ENCODE data around the gene MTURN.
"Not testable (repeated sequence)": the region's sequence is repeated elsewhere in the genome, so short reads cannot be mapped to it uniquely, and the experiment has no call there.

Gene MTURN

DNA sequence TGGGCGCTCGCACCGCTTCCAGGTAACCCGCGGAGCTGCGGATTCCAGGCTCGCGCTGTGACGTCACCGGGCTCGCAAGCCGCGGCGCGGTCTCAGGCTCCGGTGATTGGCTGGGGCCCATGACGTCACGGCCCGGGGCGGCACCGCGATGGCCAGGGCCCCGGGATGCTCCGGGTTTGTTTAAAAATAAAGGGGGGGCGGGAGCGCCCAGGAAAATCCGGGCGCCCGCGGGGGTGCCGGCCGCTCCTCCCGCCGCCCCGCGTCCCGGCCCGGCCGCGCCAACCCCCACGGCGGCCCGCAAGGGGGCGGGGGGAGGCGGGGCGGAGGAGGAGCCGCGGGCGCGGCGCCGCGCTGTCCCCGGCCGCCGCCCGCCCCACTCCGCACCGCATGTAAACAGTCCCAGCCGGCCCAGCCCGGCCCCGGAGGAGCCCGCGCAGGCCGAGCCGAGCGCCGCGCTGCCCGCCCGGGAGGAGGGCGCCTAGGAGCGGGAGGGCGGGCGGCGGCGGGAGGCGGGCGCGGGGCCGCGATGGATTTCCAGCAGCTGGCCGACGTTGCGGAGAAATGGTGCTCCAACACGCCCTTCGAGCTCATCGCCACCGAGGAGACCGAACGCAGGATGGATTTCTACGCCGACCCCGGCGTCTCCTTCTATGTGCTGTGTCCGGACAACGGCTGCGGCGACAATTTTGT is at the start of gene MTURN:
MTURN (plus strand) TSS at position 376 of the 690 bp plus-strand sequence; CDS start at position 527, 151 bp downstream.
- FAIRE-seq: peak; percentile 11

DNA sequence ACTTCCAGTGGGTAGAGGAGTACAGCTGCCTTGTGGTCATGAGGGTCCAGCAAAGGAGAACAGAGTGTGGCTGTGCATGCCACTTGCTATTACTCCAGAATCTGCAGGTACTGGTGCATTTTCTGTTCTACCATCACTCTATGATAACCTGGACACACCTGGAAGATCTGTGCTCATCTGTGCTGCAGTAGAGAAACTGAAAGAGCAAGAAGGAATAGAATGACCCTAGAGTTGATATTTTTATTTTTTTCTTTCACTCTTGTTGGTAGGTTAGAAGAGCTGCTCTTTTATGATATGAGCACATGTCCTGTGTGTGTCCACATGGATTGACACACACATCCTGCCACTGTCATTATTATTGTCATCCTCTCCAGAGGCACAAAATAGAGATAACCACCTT is 48.3 kb upstream of the MTURN start:
- no peak for FAIRE-seq

DNA sequence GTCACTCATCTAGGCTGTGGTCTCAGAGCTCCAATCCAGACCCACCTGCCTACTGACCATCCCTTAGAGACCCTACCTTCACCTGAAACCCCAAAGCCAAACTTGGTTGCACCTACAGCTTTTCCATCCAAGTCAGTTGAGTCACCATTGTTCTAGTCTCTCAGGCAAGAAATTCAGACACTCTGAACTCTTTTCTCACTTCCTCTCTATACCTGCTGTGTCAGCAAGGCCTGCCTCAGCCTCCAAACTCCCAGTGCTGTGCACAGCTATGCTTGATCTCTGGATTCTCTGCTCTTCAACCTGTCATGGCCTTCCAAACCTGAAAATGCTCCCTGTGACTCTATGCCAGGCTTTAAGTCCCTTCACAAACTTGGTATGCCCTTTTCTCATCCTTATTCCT is 47.4 kb upstream of the MTURN start:
- FAIRE-seq: no peak

DNA sequence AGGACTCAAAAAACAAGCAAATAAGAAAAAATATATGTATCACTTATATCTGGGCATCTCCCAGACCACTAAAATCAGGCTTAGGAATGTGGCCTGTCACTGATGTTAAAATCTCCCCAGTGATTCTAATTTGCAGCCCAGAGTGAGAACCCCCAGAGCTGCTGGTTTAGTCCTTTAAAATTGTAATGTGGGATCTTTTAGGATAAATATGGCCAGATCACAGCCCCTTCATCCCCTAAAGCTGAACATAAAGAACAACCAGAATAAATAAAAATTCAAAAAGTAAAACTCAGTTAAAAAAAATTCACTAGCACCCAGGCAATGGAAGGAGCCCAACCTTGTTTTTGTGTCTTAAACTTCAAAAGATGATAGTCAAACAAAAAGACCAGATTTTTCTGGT is 46.4 kb upstream of the MTURN start:
- FAIRE-seq: no peak

GRCh38 chr7:30090111-30090510 is 44.7 kb upstream of the MTURN start:
- no peak for FAIRE-seq

GRCh38 chr7:30091491-30091912 is 43.3 kb upstream of the MTURN start:
- no peak for FAIRE-seq

DNA sequence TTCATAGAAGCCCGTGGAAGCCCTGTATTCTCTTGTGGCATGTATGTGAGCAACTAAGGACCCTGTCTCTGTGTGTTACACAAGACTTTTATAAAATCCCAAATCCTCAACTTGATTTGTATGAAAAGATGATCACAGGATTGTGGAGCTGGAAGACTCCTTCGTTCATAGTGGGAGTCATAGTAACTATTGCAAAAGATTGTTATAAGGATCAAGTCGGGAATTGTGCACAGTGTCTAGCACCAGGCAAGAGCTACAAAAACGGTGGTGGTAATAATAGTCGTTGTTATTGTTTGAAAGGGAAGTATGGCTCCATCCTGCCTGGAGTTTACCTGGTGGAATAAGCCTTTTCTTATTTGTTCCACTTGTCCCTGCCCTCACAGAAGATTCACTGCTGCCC is 42.8 kb upstream of the MTURN start:
- FAIRE-seq: no peak

GRCh38 chr7:30093420-30093952 is 41.3 kb upstream of the MTURN start:
- no peak for FAIRE-seq

GRCh38 chr7:30098599-30098998 is 36.2 kb upstream of the MTURN start:
- not testable (repeated sequence) for FAIRE-seq

- FAIRE-seq: no peak
Measured at GRCh38 chr7:30102281-30102680, 32.5 kb upstream of the MTURN start.

GRCh38 chr7:30104157-30104556 is 30.6 kb upstream of the MTURN start:
- no peak for FAIRE-seq

DNA sequence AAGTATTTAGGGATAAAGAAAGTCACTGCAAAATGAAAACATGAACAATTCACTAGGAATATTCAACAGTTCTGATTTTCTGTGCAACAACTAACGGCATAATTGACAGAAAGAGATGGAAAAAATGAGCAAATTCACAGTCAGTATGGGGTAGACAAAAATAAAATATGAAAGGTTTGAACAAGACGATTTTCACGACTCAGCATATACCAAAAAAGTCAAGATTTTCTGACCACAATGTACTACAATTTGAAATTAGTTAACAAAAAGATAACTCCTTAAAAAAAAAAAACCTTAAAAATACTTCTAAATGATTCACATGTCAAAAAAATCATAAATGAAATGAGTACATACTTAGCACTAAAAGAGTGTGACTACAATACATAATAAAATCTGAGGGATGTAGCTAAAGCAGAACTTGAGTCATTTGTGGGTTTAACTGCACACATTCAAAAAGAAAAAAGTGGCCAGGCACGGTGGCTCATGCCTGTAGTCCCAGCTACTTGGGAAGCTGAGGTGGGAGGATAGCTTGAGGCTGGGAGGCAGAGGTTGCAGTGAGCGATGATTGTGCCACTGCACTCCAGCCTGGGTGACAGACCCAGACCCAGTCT is 22.6 kb upstream of the MTURN start:
- peak; percentile 71 for FAIRE-seq

DNA sequence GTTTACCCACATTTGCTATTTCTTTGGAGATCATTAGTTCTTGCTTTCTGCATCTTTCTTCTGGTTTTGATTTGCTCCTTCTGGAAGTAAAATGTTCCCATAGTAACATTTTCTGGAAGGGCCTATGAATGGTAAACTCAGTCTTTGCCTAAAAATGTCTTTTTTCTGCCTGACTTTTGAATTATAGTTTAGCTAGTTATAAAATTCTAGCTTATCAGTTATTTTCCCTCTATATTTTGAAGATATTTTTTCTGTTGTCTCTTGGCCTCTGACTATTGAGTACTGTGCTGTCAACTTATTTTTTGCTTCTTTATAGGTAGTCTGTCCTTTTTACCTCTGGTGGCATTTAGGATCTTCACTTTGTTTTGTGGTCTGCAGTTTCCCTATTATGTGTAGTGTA is 21.6 kb upstream of the MTURN start:
- no peak for FAIRE-seq

DNA sequence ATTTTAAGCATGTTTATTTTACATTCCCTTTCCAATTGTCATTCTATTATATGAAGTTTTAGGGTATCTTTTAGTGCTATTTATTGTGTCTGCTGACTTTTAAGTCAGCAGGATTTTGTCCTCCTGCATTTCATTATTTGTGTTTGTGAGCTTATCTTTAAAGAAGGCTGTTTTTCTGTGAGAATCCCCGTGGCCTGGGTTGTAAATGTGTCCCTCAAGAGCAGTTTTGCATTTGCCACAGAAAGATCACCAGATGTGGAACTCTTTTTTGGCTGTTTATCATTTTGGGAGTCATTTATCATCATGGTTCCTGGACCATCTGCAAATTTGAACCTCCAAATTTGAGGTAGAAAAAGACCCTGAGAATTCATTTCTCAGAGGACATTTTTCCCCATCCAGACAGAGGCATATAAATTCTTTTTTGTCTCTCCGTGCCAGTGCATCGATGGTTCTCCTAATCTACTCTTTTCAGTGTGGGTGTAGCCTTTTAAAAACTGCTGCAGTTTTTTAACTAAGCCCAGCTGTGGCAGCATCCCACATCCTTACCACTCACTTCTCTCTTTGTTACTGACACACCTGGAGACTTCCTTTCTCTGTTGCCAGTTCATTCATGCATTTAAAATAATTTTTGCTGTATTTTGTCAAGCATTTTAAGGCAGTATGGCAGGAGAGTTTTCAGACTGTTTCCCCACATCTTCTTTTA is 20.1 kb upstream of the MTURN start:
- FAIRE-seq: no peak

- no peak for FAIRE-seq
Measured at GRCh38 chr7:30115709-30116297, 19.0 kb upstream of the MTURN start.

GRCh38 chr7:30116771-30117170 is 18.0 kb upstream of the MTURN start:
- FAIRE-seq: no peak

GRCh38 chr7:30117896-30118295 is 16.9 kb upstream of the MTURN start:
- FAIRE-seq: no peak

- FAIRE-seq: peak; percentile 21
Measured at GRCh38 chr7:30119890-30120577, 14.8 kb upstream of the MTURN start.

DNA sequence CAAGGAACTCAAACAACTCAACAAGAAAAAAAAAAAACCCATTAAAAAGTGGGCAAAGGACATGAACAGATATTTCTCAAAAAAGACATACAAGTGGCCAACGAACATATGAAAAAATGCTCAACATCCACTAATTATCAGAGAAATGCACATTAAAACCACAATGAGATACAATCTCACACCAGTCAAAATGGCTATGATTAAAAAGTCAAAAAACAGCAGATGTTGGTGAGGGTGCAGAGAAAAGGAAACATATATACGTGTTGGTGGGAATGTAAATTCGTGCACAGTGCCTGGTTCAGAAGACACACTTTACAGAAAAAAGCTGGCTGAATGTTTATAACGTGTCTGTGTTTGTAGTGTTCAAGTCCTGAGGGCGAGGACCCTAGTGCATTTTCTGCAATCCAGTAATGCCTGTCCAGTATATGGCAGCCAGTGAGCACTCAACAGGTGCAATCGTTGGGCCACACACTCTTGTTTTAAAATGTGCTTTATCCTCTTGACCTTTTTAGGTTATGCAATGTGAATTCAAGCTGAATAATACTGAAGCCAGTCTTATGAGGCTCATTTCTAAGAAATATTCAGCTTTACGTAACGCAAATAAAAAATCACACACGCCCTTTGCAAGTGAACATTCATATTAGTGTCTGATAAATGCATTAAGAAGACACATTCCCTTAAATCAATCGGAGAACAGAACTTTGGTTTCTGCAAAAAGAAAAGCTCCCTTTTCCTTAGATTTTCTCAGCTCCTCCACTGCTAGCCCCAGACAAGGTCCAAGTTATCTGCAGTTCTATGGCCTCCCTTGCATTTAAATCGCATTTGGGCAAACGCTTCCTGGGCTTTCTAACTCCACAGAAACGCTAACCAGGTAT is 813 bp upstream of the MTURN start:
- FAIRE-seq: no peak

DNA sequence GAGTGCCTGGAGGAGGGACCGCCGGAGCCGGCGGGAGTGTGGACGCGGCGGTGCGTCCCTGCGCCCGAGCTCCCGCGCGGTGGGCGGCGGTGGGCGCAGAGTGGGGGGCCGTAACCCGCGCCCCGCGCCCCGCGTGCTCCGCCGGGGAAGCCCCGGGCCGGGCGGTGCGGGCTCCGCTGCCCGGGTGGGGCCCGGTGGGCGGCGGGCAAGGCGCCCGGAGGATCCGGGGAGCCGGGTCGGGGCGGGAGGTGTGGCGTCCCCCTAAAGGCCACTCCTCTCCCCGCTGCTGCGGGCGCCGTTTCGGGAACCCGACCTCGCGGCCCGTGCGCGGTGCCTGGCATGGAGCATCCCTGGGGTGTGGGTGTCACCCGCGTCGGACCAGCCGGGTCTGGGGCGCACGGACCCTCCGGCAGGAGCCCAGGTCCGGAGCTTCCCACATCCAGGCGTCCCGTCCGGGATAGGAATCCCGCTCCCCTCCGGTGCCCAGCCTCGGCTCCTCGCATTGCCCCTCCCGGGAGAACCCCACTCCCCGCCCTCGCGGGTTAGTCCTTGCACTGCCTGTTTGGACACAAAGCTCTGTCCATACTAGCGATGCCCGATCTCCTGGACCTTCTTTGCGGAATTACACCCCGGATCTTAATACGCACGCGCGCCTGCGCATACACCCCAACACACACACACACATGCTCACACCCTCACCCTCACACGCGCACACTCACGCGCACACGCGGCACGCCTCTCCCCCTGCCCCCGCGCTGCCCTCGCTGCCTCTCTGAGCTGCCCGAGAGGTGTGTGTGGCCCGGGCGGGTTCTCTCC is 723 bp downstream of the MTURN start:
- FAIRE-seq: no peak
